SK-N-SH (cell line): Measurements from ENCODE around the gene MAN2A1. TPM values are rescaled to one million over a fixed set of nuclear protein-coding genes. Genes with fewer than 3 reads are reported as not detected.

Experiments used
- CTCF ChIA-PET: fragments of 300-600, 350-600 bp; formaldehyde crosslinking; extraction: SDS; loops from one replicate; lab custom pipeline; 2021; lab: Yijun Ruan, JAX
- POLR2A ChIA-PET: fragments of 350-600 bp; sonication (Branson Sonifier 250); formaldehyde crosslinking; extraction: SDS; loops from one replicate; lab custom pipeline; 2020; ENCODE audit warnings: antibody characterized with exemption, inconsistent platforms; lab: Yijun Ruan, JAX
- DNase-seq: peaks from one replicate; pipeline ENCODE4 v3.0.0; 2012
- H2AFZ ChIP-seq: fragments of 200-600 bp; sonication (generic); 2 replicates; pipeline ENCODE4 v1.8.1; 2016; ENCODE audit warnings: antibody characterized with exemption, mild to moderate bottlenecking, low read depth
- H3F3A ChIP-seq: fragments of 200-600 bp; sonication (generic); replicated peaks from 2 replicates; pipeline ENCODE3; 2016; ENCODE audit warnings: antibody characterized with exemption, mild to moderate bottlenecking; ENCODE audit not compliant: insufficient read depth
- H3K27ac ChIP-seq, 2 experiments: fragments of 200-500 bp in 1 of 2; fragments of 200-600 bp in 1 of 2; sonication (Bioruptor generic) in 1 of 2; sonication (generic), shearing (Covaris generic) in 1 of 2; 2 replicates each; pipeline versions ENCODE4 v1.5.1 to v1.6.1; 2014 to 2016; ENCODE audit warnings: low read depth in 2 of 2, inconsistent platforms in 1 of 2, low read length in 1 of 2, mild to moderate bottlenecking in 1 of 2, mixed read lengths in 1 of 2
- H3K27me3 ChIP-seq: fragments of 200-600 bp; sonication (generic), shearing (Covaris generic); 2 replicates; pipeline ENCODE4 v1.6.1; 2016; ENCODE audit warnings: mixed run types; ENCODE audit not compliant: insufficient read depth
- H3K36me3 ChIP-seq, 2 experiments: fragments of 200-500 bp in 1 of 2; fragments of 200-600 bp in 1 of 2; sonication (Bioruptor generic) in 1 of 2; sonication (generic) in 1 of 2; replicated peaks in 1 of 2; 2 replicates each; pipeline versions ENCODE3 to v1.5.1; 2014 to 2016; ENCODE audit warnings: low read length in 1 of 2, mild to moderate bottlenecking in 1 of 2; ENCODE audit not compliant: insufficient read depth in 2 of 2, control insufficient read depth in 1 of 2
- H3K4me1 ChIP-seq, 2 experiments: fragments of 200-500 bp in 1 of 2; fragments of 200-600 bp in 1 of 2; sonication (Bioruptor generic) in 1 of 2; sonication (generic), shearing (Covaris generic) in 1 of 2; 2 replicates each; pipeline versions ENCODE4 v1.5.1 to v1.6.1; 2014 to 2016; ENCODE audit warnings: low read depth in 1 of 2, low read length in 1 of 2, mixed run types in 1 of 2; ENCODE audit not compliant: insufficient read depth in 2 of 2, control insufficient read depth in 1 of 2
- H3K4me2 ChIP-seq: fragments of 200-600 bp; sonication (generic), shearing (Covaris generic); 2 replicates; pipeline ENCODE4 v1.6.1; 2017; ENCODE audit warnings: mixed run types
- H3K4me3 ChIP-seq, 2 experiments: fragments of 200-500 bp in 1 of 2; fragments of 200-600 bp in 1 of 2; sonication (Bioruptor generic) in 1 of 2; sonication (generic), shearing (Covaris generic) in 1 of 2; 2 replicates each; pipeline versions ENCODE4 v1.5.1 to v1.8.1; 2014 to 2016; ENCODE audit warnings: low read depth in 2 of 2, inconsistent platforms in 1 of 2, low read length in 1 of 2, mild to moderate bottlenecking in 1 of 2, mixed read lengths in 1 of 2, moderate library complexity in 1 of 2
- H3K79me2 ChIP-seq: fragments of 200-600 bp; sonication (generic); 2 replicates; pipeline ENCODE4 v1.8.1; 2017; ENCODE audit warnings: mild to moderate bottlenecking; ENCODE audit not compliant: insufficient read depth
- H3K9ac ChIP-seq: fragments of 200-600 bp; sonication (generic); 2 replicates; pipeline ENCODE4 v1.6.1; 2017; ENCODE audit warnings: mixed run types
- H3K9me2 ChIP-seq: fragments of 200-600 bp; sonication (generic); 2 replicates; pipeline ENCODE4 v1.6.1; 2017; ENCODE audit warnings: mixed run types
- H3K9me3 ChIP-seq: fragments of 200-600 bp; sonication (generic); 2 replicates; pipeline ENCODE4 v1.6.1; 2017; ENCODE audit warnings: mixed run types, mild to moderate bottlenecking, moderate library complexity
- H4K20me1 ChIP-seq: fragments of 200-600 bp; sonication (generic); 2 replicates; pipeline ENCODE4 v1.6.1; 2017; ENCODE audit warnings: mild to moderate bottlenecking, mixed run types; ENCODE audit not compliant: insufficient read depth
- CHD2 ChIP-seq: fragments of 150-350 bp; IDR thresholded peaks from 2 replicates; pipeline ENCODE4 v1.6.1; 2018; ENCODE audit warnings: low read length; ENCODE audit not compliant: partially characterized antibody
- GABPA ChIP-seq: IDR thresholded peaks from 2 replicates; pipeline ENCODE4 v1.4.0; 2012; ENCODE audit warnings: low read depth, mild to moderate bottlenecking
- GATA2 ChIP-seq: sonication (generic); formaldehyde crosslinking; IDR thresholded peaks from 2 replicates; pipeline ENCODE4 v1.5.0; 2020; ENCODE audit warnings: mild to moderate bottlenecking, missing genetic modification reagents
- MEF2A ChIP-seq: IDR thresholded peaks from 2 replicates; pipeline ENCODE4 v1.4.0; 2012; ENCODE audit warnings: low read depth, borderline replicate concordance
- MXI1 ChIP-seq: IDR thresholded peaks from 2 replicates; pipeline ENCODE4 v1.6.1; 2012; ENCODE audit warnings: mild to moderate bottlenecking, low read depth, low read length, improper control_type of control experiment
- POLR2AphosphoS5 ChIP-seq: IDR thresholded peaks from 2 replicates; pipeline ENCODE4 v1.6.1; 2012; ENCODE audit warnings: low read depth, low read length
- RAD21 ChIP-seq: IDR thresholded peaks from 2 replicates; pipeline ENCODE4 v1.6.1; 2012; ENCODE audit warnings: mild to moderate bottlenecking, low read length
- RCOR1 ChIP-seq: fragments of 150-350 bp; IDR thresholded peaks from 2 replicates; pipeline ENCODE4 v1.6.1; 2017; ENCODE audit warnings: antibody characterized with exemption, low read length
- RFX5 ChIP-seq: IDR thresholded peaks from 2 replicates; pipeline ENCODE4 v1.6.1; 2012; ENCODE audit warnings: mild to moderate bottlenecking, improper control_type of control experiment, low read length
- RXRA ChIP-seq: IDR thresholded peaks from 2 replicates; pipeline ENCODE4 v1.4.0; 2012; ENCODE audit warnings: low read depth, mild to moderate bottlenecking, borderline replicate concordance
- SIN3A ChIP-seq: IDR thresholded peaks from 2 replicates; pipeline ENCODE4 v1.6.1; 2012; ENCODE audit warnings: low read depth, mild to moderate bottlenecking, low read length, moderate library complexity, borderline replicate concordance
- SMC3 ChIP-seq: IDR thresholded peaks from 2 replicates; pipeline ENCODE4 v1.6.1; 2012; ENCODE audit warnings: low read depth, low read length, improper control_type of control experiment
- YY1 ChIP-seq: IDR thresholded peaks from 2 replicates; pipeline ENCODE4 v1.4.0; 2012; ENCODE audit warnings: low read depth, mild to moderate bottlenecking
- WGBS: methylation state at CpG from one replicate; pipeline ENCODE4 v1.1.6; 2017; ENCODE audit warnings: low lambda C conversion rate; 5-methylcytosine and 5-hydroxymethylcytosine counted together
- polyA plus RNA-seq, 3 experiments: library from polyadenylated mRNA; depleted of rRNA; stranded (reverse); fragments of >200 nt; gene quantifications; 2 replicates each; pipeline ENCODE4 v1.2.3, GENCODE V29; 2012
- TF ChIP-seq, protein P1 (sequence below): IDR thresholded peaks from 2 replicates; pipeline ENCODE4 v1.6.1; 2012; ENCODE audit warnings: mild to moderate bottlenecking, low read depth, low read length, moderate library complexity
- TF ChIP-seq, protein P2 (sequence below): IDR thresholded peaks from 2 replicates; pipeline ENCODE4 v1.4.0; 2012; ENCODE audit warnings: low read depth, borderline replicate concordance
- TF ChIP-seq, protein P3 (sequence below): IDR thresholded peaks from 2 replicates; pipeline ENCODE4 v1.4.0; 2012; ENCODE audit warnings: low read depth, borderline replicate concordance
- TF ChIP-seq, protein P4 (sequence below): fragments of 150-350 bp; IDR thresholded peaks from 2 replicates; pipeline ENCODE4 v1.6.1; 2016; ENCODE audit warnings: mild to moderate bottlenecking, low read depth, low read length
- TF ChIP-seq, protein P5 (sequence below): IDR thresholded peaks from 2 replicates; pipeline ENCODE4; 2012

The MAN2A1 gene
- polyA plus RNA-seq, 1 of the 3 experiments (the other 2 are of a cell fraction) = 19.7 TPM

DNA sequence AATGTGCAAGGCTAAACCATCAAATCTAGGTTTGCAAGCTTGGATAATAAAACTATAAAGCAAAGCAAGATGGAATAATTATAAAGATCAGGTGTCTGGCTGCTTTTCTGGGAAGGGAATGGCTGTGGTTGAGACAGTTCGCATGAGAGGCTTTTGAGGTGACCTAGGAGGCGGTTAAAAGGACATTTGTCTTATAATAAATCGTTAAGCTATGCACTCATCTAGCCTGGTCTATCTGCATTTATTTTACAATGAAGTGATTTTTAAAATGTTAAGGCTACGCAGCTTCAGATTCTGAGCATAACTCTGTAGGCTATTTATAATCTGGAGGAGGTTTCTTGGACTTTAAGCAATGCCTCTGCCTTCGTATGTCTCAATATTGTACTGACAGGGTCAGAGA, 29.4 kb upstream of the MAN2A1 start:
- no peak for DNase-seq
- no peak overlapping the region for H3K27ac ChIP-seq
- TF ChIP-seq YY1 (no peak), RFX5 (no peak), SIN3A (no peak), SMC3 (no peak), GABPA (no peak), POLR2AphosphoS5 (no peak), GATA2 (CRISPR knock-in tag) (no peak), RXRA (no peak), MXI1 (no peak), MEF2A (no peak), RCOR1 (no peak), CHD2 (no peak), RAD21 (no peak)
- TF ChIP-seq, protein P1, sequence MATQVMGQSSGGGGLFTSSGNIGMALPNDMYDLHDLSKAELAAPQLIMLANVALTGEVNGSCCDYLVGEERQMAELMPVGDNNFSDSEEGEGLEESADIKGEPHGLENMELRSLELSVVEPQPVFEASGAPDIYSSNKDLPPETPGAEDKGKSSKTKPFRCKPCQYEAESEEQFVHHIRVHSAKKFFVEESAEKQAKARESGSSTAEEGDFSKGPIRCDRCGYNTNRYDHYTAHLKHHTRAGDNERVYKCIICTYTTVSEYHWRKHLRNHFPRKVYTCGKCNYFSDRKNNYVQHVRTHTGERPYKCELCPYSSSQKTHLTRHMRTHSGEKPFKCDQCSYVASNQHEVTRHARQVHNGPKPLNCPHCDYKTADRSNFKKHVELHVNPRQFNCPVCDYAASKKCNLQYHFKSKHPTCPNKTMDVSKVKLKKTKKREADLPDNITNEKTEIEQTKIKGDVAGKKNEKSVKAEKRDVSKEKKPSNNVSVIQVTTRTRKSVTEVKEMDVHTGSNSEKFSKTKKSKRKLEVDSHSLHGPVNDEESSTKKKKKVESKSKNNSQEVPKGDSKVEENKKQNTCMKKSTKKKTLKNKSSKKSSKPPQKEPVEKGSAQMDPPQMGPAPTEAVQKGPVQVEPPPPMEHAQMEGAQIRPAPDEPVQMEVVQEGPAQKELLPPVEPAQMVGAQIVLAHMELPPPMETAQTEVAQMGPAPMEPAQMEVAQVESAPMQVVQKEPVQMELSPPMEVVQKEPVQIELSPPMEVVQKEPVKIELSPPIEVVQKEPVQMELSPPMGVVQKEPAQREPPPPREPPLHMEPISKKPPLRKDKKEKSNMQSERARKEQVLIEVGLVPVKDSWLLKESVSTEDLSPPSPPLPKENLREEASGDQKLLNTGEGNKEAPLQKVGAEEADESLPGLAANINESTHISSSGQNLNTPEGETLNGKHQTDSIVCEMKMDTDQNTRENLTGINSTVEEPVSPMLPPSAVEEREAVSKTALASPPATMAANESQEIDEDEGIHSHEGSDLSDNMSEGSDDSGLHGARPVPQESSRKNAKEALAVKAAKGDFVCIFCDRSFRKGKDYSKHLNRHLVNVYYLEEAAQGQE = no peak
- TF ChIP-seq, protein P2, sequence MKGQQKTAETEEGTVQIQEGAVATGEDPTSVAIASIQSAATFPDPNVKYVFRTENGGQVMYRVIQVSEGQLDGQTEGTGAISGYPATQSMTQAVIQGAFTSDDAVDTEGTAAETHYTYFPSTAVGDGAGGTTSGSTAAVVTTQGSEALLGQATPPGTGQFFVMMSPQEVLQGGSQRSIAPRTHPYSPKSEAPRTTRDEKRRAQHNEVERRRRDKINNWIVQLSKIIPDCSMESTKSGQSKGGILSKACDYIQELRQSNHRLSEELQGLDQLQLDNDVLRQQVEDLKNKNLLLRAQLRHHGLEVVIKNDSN = no peak
- TF ChIP-seq, protein P3, sequence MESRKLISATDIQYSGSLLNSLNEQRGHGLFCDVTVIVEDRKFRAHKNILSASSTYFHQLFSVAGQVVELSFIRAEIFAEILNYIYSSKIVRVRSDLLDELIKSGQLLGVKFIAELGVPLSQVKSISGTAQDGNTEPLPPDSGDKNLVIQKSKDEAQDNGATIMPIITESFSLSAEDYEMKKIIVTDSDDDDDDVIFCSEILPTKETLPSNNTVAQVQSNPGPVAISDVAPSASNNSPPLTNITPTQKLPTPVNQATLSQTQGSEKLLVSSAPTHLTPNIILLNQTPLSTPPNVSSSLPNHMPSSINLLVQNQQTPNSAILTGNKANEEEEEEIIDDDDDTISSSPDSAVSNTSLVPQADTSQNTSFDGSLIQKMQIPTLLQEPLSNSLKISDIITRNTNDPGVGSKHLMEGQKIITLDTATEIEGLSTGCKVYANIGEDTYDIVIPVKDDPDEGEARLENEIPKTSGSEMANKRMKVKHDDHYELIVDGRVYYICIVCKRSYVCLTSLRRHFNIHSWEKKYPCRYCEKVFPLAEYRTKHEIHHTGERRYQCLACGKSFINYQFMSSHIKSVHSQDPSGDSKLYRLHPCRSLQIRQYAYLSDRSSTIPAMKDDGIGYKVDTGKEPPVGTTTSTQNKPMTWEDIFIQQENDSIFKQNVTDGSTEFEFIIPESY = no peak
- TF ChIP-seq, protein P4, sequence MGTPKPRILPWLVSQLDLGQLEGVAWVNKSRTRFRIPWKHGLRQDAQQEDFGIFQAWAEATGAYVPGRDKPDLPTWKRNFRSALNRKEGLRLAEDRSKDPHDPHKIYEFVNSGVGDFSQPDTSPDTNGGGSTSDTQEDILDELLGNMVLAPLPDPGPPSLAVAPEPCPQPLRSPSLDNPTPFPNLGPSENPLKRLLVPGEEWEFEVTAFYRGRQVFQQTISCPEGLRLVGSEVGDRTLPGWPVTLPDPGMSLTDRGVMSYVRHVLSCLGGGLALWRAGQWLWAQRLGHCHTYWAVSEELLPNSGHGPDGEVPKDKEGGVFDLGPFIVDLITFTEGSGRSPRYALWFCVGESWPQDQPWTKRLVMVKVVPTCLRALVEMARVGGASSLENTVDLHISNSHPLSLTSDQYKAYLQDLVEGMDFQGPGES = no peak
- TF ChIP-seq, protein P5, sequence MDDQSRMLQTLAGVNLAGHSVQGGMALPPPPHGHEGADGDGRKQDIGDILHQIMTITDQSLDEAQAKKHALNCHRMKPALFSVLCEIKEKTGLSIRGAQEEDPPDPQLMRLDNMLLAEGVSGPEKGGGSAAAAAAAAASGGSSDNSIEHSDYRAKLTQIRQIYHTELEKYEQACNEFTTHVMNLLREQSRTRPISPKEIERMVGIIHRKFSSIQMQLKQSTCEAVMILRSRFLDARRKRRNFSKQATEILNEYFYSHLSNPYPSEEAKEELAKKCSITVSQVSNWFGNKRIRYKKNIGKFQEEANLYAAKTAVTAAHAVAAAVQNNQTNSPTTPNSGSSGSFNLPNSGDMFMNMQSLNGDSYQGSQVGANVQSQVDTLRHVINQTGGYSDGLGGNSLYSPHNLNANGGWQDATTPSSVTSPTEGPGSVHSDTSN = no peak
- peaks cover 7% of the 10 kb centered on the region for H3F3A ChIP-seq
- no peaks in the 10 kb centered on the region for H4K20me1 ChIP-seq
- ChIA-PET CTCF (no interaction called here), POLR2A (no interaction called here)
- H2AFZ ChIP-seq = no peak overlapping the region
- WGBS = 81% methylated on average over 5 of the region's 5 CpGs
- H3K4me2 ChIP-seq = no peak overlapping the region
- H3K9ac ChIP-seq = no peak overlapping the region
- no peaks in the 10 kb centered on the region for H3K79me2 ChIP-seq
- H3K9me2 ChIP-seq = no peaks in the 10 kb centered on the region
- H3K4me1 ChIP-seq = peaks cover 0 to 7% of the 10 kb centered on the region in 2 experiments; a peak in 1 of 4 replicates
- no peaks in the 10 kb centered on the region for H3K27me3 ChIP-seq
- no peaks in the 10 kb centered on the region for H3K9me3 ChIP-seq
- no peak overlapping the region for H3K4me3 ChIP-seq
- no peaks in the 10 kb centered on the region for H3K36me3 ChIP-seq
